Upper lobe of left lung (tissue), 4 donors: Measurements from ENCODE around the gene EMC6.

Source experiments
- CTCF ChIP-seq, 6 experiments: fragments of 450-650 bp in 4 of 6; fragments of 200-600 bp in 2 of 6; sonication (generic) in 2 of 6; IDR thresholded peaks; one replicate each; pipeline ENCODE4 v1.5.1; 2016 to 2019; ENCODE audit warnings: antibody characterized with exemption in 6 of 6
- POLR2A ChIP-seq, 4 donors: fragments of 450-650 bp; IDR thresholded peaks; one replicate each; pipeline ENCODE4 v1.5.1; 2016 to 2017; ENCODE audit warnings: antibody characterized with exemption in 4 of 4, mild to moderate bottlenecking in 2 of 4

GRCh38 chr17:3678821-3679530, 10.4 kb downstream of the EMC6 start:
- TF ChIP-seq CTCF (IDR thresholded peaks at IDR 0.05), result no peak
- TF ChIP-seq POLR2A (IDR thresholded peaks at IDR 0.05), result no peak
